H1 (cell line): ENCODE data around the gene RELA. TPM values are rescaled to one million over a fixed set of nuclear protein-coding genes. Genes with fewer than 3 reads are reported as not detected.
A peak's percentile ranks its signal among the peaks of the same experiment; 100 is the strongest.

Experiments
- CTCF ChIA-PET: fragments of 300-600 bp; sonication (Branson Sonifier 250); formaldehyde crosslinking; loops from one replicate; lab custom pipeline; 2021; ENCODE audit not compliant: partially characterized antibody; lab: Charles Lee
- POLR2A ChIA-PET: fragments of 300-600 bp; sonication (Branson Sonifier 250); formaldehyde crosslinking; loops from one replicate; lab custom pipeline; 2021; ENCODE audit warnings: inconsistent platforms; ENCODE audit not compliant: partially characterized antibody; lab: Charles Lee
- DNase-seq, 2 experiments: peaks; one replicate each; pipeline versions ENCODE4 v3.0.0 to v3.0.0-alpha.2; 2010 to 2022; ENCODE audit warnings: low spot score in 2 of 2, low read depth in 1 of 2, mixed read lengths in 1 of 2
- FAIRE-seq: peaks from 2 replicates; lab custom pipeline; 2011; peaks lifted over from hg19 to GRCh38; lab: Jason Lieb, UNC
- H2AFZ ChIP-seq: 2 replicates; pipeline ENCODE4 v1.8.1; 2012; ENCODE audit warnings: low read length, inconsistent platforms
- H2AK5ac ChIP-seq: 2 replicates; pipeline ENCODE4 v1.6.1; 2013; ENCODE audit warnings: low read depth, low read length
- H2BK120ac ChIP-seq: replicated peaks from 2 replicates; pipeline ENCODE3; 2013; ENCODE audit warnings: low read depth, low read length, inconsistent platforms
- H2BK12ac ChIP-seq: 2 replicates; pipeline ENCODE4 v1.6.1; 2013; ENCODE audit warnings: low read depth, low read length
- H2BK15ac ChIP-seq: 2 replicates; pipeline ENCODE4 v1.6.1; 2013; ENCODE audit warnings: low read length
- H2BK20ac ChIP-seq: 2 replicates; pipeline ENCODE4 v1.6.1; 2013; ENCODE audit warnings: low read length
- H2BK5ac ChIP-seq: 2 replicates; pipeline ENCODE4 v1.6.1; 2013; ENCODE audit warnings: low read depth, low read length
- H3K14ac ChIP-seq: 2 replicates; pipeline ENCODE4 v1.6.1; 2013; ENCODE audit warnings: inconsistent platforms; ENCODE audit not compliant: insufficient read length
- H3K18ac ChIP-seq: 2 replicates; pipeline ENCODE4 v1.6.1; 2013; ENCODE audit warnings: low read length; ENCODE audit errors: extremely low read depth
- H3K23ac ChIP-seq: 2 replicates; pipeline ENCODE4 v1.6.1; 2013; ENCODE audit warnings: inconsistent platforms; ENCODE audit not compliant: insufficient read length
- H3K23me2 ChIP-seq: 2 replicates; pipeline ENCODE4 v1.6.1; 2013; ENCODE audit warnings: low read depth, low read length
- H3K27ac ChIP-seq: 2 replicates; pipeline ENCODE4 v1.6.1; 2011; ENCODE audit warnings: low read depth, low read length, inconsistent platforms
- H3K27me3 ChIP-seq, 4 experiments: replicated peaks in 1 of 4; 1 replicate in 1 of 4; 2 replicates in 3 of 4; pipeline versions ENCODE4 v1.6.1 to v1.8.1; 2011 to 2013; ENCODE audit warnings: low read length in 3 of 4, mild to moderate bottlenecking in 3 of 4, inconsistent platforms in 2 of 4, mixed read lengths in 2 of 4, moderate library complexity in 1 of 4; ENCODE audit not compliant: control insufficient read depth in 3 of 4, insufficient read depth in 3 of 4; ENCODE audit errors: extremely low read depth in 1 of 4
- H3K36me3 ChIP-seq, 4 experiments: 2 replicates each; pipeline versions ENCODE4 v1.6.1 to v1.8.1; 2011 to 2013; ENCODE audit warnings: mild to moderate bottlenecking in 4 of 4, low read length in 3 of 4, moderate library complexity in 2 of 4, control low read depth in 1 of 4, inconsistent platforms in 1 of 4; ENCODE audit not compliant: insufficient read depth in 4 of 4, control insufficient read depth in 2 of 4
- H3K4ac ChIP-seq: replicated peaks from 2 replicates; pipeline ENCODE3; 2013; ENCODE audit warnings: low read length, low read depth, mixed read lengths, inconsistent platforms; ENCODE audit not compliant: insufficient read length
- H3K4me1 ChIP-seq, 4 experiments: replicated peaks in 1 of 4; 1 replicate in 1 of 4; 2 replicates in 3 of 4; pipeline versions ENCODE4 v1.6.1 to v1.8.1; 2011 to 2013; ENCODE audit warnings: low read length in 3 of 4, inconsistent platforms in 2 of 4, mixed read lengths in 1 of 4; ENCODE audit not compliant: insufficient read depth in 4 of 4, control insufficient read depth in 3 of 4
- H3K4me2 ChIP-seq, 2 experiments: 2 replicates each; pipeline versions ENCODE4 v1.6.1 to v1.8.1; 2011 to 2013; ENCODE audit warnings: low read depth in 2 of 2, low read length in 2 of 2, control low read depth in 1 of 2, inconsistent platforms in 1 of 2, mild to moderate bottlenecking in 1 of 2; ENCODE audit not compliant: insufficient read depth in 1 of 2
- H3K4me3 ChIP-seq, 4 experiments: fragments of 200-600, 300-600 bp in 1 of 4; sonication (generic), shearing (Covaris generic), sonication (Bioruptor Twin) in 1 of 4; 2 replicates each; pipeline versions ENCODE4 v1.5.1 to v1.8.1; 2011 to 2016; ENCODE audit warnings: low read length in 4 of 4, low read depth in 3 of 4, control low read depth in 2 of 4, inconsistent platforms in 2 of 4, mild to moderate bottlenecking in 2 of 4, mixed read lengths in 1 of 4, moderate library complexity in 1 of 4; ENCODE audit not compliant: insufficient read depth in 2 of 4; ENCODE audit errors: extremely low read depth in 1 of 4
- H3K56ac ChIP-seq: replicated peaks from 2 replicates; pipeline ENCODE3; 2013; ENCODE audit warnings: low read depth, mild to moderate bottlenecking, mixed read lengths, low read length, inconsistent platforms; ENCODE audit not compliant: insufficient read length
- H3K79me1 ChIP-seq: 2 replicates; pipeline ENCODE4 v1.6.1; 2013; ENCODE audit warnings: low read depth, low read length, control low read depth
- H3K79me2 ChIP-seq, 2 experiments: 2 replicates each; pipeline versions ENCODE4 v1.6.1 to v1.8.1; 2012 to 2013; ENCODE audit warnings: low read length in 2 of 2, mild to moderate bottlenecking in 2 of 2, inconsistent platforms in 1 of 2; ENCODE audit not compliant: insufficient read depth in 2 of 2, control insufficient read depth in 1 of 2
- H3K9ac ChIP-seq, 4 experiments: replicated peaks in 1 of 4; 1 replicate in 1 of 4; 2 replicates in 3 of 4; pipeline versions ENCODE4 v1.6.1 to v1.8.1; 2011 to 2013; ENCODE audit warnings: low read depth in 3 of 4, low read length in 3 of 4, control low read depth in 2 of 4, mild to moderate bottlenecking in 2 of 4, moderate library complexity in 2 of 4, inconsistent platforms in 1 of 4; ENCODE audit errors: extremely low read depth in 1 of 4
- H3K9me3 ChIP-seq, 2 experiments: 2 replicates each; pipeline versions ENCODE4 v1.6.1 to v1.8.1; 2012 to 2013; ENCODE audit warnings: mild to moderate bottlenecking in 2 of 2, moderate library complexity in 2 of 2, control low read depth in 1 of 2, inconsistent platforms in 1 of 2, low read depth in 1 of 2, low read length in 1 of 2, mixed read lengths in 1 of 2; ENCODE audit not compliant: insufficient read depth in 2 of 2
- H4K20me1 ChIP-seq, 2 experiments: replicated peaks in 1 of 2; 2 replicates each; pipeline versions ENCODE3 to v1.8.1; 2011 to 2013; ENCODE audit warnings: inconsistent platforms in 2 of 2, low read length in 2 of 2, mild to moderate bottlenecking in 1 of 2; ENCODE audit not compliant: insufficient read depth in 2 of 2, control insufficient read depth in 1 of 2
- H4K5ac ChIP-seq: 2 replicates; pipeline ENCODE4 v1.6.1; 2013; ENCODE audit warnings: low read length, low read depth, mixed read lengths, inconsistent platforms; ENCODE audit not compliant: insufficient read length
- H4K8ac ChIP-seq: 2 replicates; pipeline ENCODE4 v1.8.0; 2013; ENCODE audit warnings: mild to moderate bottlenecking, moderate library complexity, low read length, inconsistent platforms; ENCODE audit not compliant: insufficient read depth; ENCODE audit errors: extremely low read depth
- H4K91ac ChIP-seq: replicated peaks from 2 replicates; pipeline ENCODE3; 2013; ENCODE audit warnings: low read length, mixed read lengths, inconsistent platforms; ENCODE audit not compliant: insufficient read length
- CHD2 ChIP-seq: IDR thresholded peaks from 2 replicates; pipeline ENCODE4 v1.6.1; 2012; ENCODE audit warnings: low read length, improper control_type of control experiment
- SIN3A ChIP-seq, 2 experiments: IDR thresholded peaks in 1 of 2; conservative IDR thresholded peaks in 1 of 2; 2 replicates each; pipeline ENCODE4 v1.6.1; 2011 to 2012; ENCODE audit warnings: low read length in 2 of 2, improper control_type of control experiment in 1 of 2, low read depth in 1 of 2, mild to moderate bottlenecking in 1 of 2
- WGBS, 2 experiments: shearing (Covaris generic) in 1 of 2; methylation state at CpG; one replicate each; pipeline versions ENCODE4 v1.1.6 to v1.1.7; 2013 to 2015; ENCODE audit warnings: low lambda C conversion rate in 2 of 2, mixed read lengths in 2 of 2, inconsistent platforms in 1 of 2, low coverage in 1 of 2, missing lambda C conversion rate in 1 of 2; ENCODE audit not compliant: insufficient replicate concordance in 2 of 2, insufficient coverage in 1 of 2, insufficient read length in 1 of 2; ENCODE audit errors: extremely low coverage in 1 of 2, missing lambda C conversion rate in 1 of 2; 5-methylcytosine and 5-hydroxymethylcytosine counted together
- polyA plus RNA-seq, 7 experiments: library from polyadenylated mRNA; depleted of rRNA in 3 of 7; stranded (reverse) in 5 of 7; unstranded in 2 of 7; fragments of >200 nt in 5 of 7; fragments of 200-250 nt in 2 of 7; gene quantifications; 1 replicate in 5 of 7; 2 replicates in 1 of 7; 4 replicates in 1 of 7; pipeline versions ENCODE4 v1.2.1 to v1.2.3, GENCODE V29; 2011 to 2013; ENCODE audit warnings: missing spikeins in 2 of 7, mixed read lengths in 2 of 7
- total RNA-seq: library from RNA; stranded (reverse); fragmentation: NEBNext Ultra II Directional; extraction: Animal tissue kit (Norgen Biotek cat#: 25700); gene quantifications from 2 replicates; pipeline ENCODE4 v1.2.1, GENCODE V29; 2021

Gene RELA
- total and polyA plus RNA-seq, 2 of the 8 experiments (the other 6 are each of a cell fraction or from before 2014, with no cell fraction given): 21.9 to 27.5 TPM

DNA sequence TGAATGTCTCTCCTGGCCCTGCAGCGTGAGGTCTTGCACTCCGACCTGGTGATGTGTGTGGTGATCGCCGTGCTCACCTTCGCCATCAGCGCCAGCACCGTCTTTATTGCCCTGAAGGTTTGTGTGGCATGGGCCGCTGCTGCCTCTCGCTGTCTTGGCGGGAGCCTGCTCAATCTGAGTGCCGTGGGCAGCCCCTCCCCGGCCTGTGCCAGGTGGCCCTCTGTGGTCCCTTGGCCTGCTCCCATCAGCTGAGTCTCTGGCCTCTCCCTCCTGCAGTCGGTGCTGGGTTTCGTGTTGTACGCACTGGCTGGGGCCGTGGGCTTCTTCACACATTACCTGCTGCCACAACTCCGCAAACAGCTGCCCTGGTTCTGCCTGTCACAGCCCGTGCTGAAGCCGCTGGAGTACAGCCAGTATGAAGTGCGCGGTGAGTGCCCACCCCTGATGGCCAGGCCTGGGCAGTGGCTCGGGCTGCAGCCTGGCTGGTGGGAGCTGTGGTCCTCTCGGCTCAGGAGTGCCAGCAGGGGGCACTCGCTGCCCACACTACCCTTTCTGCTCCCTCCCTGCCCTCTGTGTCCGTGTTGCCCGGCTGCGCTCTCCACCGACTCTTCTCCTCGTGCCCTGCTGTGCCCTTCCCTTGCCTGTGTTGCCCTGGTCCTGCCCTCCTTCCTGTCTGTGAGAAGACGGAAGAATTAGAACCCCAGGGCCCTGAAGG lies 36.9 kb downstream of the RELA start:
- no peak overlapping the region for H3K9ac ChIP-seq
- no peaks in the 10 kb centered on the region for H3K23me2 ChIP-seq
- no peak overlapping the region for H2AK5ac ChIP-seq
- peak overlapping the region; percentile 57; the same call in 1 of the 2 replicates for H4K8ac ChIP-seq
- no peak overlapping the region for H3K4ac ChIP-seq
- FAIRE-seq (no peak), DNase-seq (peak in 1 of 2 experiments; percentile 70)
- no peak overlapping the region for H3K23ac ChIP-seq
- H2BK15ac ChIP-seq: no peak overlapping the region
- no peak overlapping the region for H3K4me3 ChIP-seq
- no peak overlapping the region for H2BK20ac ChIP-seq
- no peak overlapping the region for H4K91ac ChIP-seq
- peaks cover 27 to 56% (median 44%) of the 10 kb centered on the region in 4 experiments; a peak in 7 of 8 replicates for H3K36me3 ChIP-seq
- no peaks in the 10 kb centered on the region for H3K4me1 ChIP-seq
- H3K79me1 ChIP-seq: no peaks in the 10 kb centered on the region; the same call in 1 of the 2 replicates
- H4K5ac ChIP-seq: no peak overlapping the region
- H3K9me3 ChIP-seq: no peaks in the 10 kb centered on the region
- no peak overlapping the region for H3K27ac ChIP-seq
- no peak overlapping the region for H3K18ac ChIP-seq
- peaks cover 0 to 35% of the 10 kb centered on the region in 2 experiments for H4K20me1 ChIP-seq
- H3K14ac ChIP-seq: no peak overlapping the region
- CTCF ChIA-PET: interaction anchor here (0.6 to 3.0 kb wide), 25 partner anchors 8 to 352 kb away, joined by 3 to 14 read pairs (median 3); partner anchors contain the start of gene SIPA1
- H2BK120ac ChIP-seq: no peak overlapping the region
- POLR2A ChIA-PET: interaction anchor here (1.1 to 4.1 kb wide), 8 partner anchors 8 to 38 kb away, joined by 3 to 40 read pairs (median 6); partner anchors contain the start of genes PCNX3 and SIPA1
- no peaks in the 10 kb centered on the region for H3K79me2 ChIP-seq
- no peak overlapping the region for H2BK5ac ChIP-seq
- WGBS, 2 experiments: 87% methylated on average over 28 of the region's 30 CpGs; no CpG with 5 or more reads in 1 of the 2 experiments
- H3K27me3 ChIP-seq: no peaks in the 10 kb centered on the region
- H2AFZ ChIP-seq: no peak overlapping the region
- H3K56ac ChIP-seq: no peak overlapping the region
- H3K4me2 ChIP-seq: no peak overlapping the region
- no peak overlapping the region for H2BK12ac ChIP-seq
- TF ChIP-seq SIN3A (conservative IDR thresholded peaks at IDR 0.05 in 1 of 2, IDR thresholded peaks at IDR 0.05 in 1 of 2; ENCODE audit: low read depth in 1 of 2, low read length in 2 of 2): peak in 1 of 2 experiments; percentile 52; a peak in 1 of 4 replicates
- TF ChIP-seq CHD2: no peak
